ENCODE results near the gene FRMD5.

GRCh38 chr15:44023176-44023575 is 171.9 kb downstream of the FRMD5 start:
- TF ChIP-seq CTCF (optimal IDR thresholded peaks at IDR 0.05 in 1 of 3, IDR thresholded peaks at IDR 0.05 in 1 of 3, conservative IDR thresholded peaks at IDR 0.05 in 1 of 3; ENCODE audit: extremely low read depth in 1 of 3, insufficient read depth in 2 of 3, low read length in 3 of 3) (peak in 1 of 3 experiments; percentile 1), EZH2 (IDR thresholded peaks at IDR 0.05; ENCODE audit: low read length) (no peak)

Measured in keratinocyte (primary cell).